NT2/D1 (cell line): ENCODE data around the gene MEMO1.

Experiments used
- YY1 ChIP-seq: IDR thresholded peaks from 2 replicates; pipeline ENCODE4 v1.6.1; 2011; ENCODE audit not compliant: insufficient read length, insufficient read depth
- ZNF274 ChIP-seq: IDR thresholded peaks from 2 replicates; pipeline ENCODE4 v1.6.1; 2011; ENCODE audit warnings: mild to moderate bottlenecking, low read depth, low read length

GRCh38 chr2:31932589-31932988 lies 78.2 kb downstream of the MEMO1 start:
- TF ChIP-seq ZNF274 (no peak), YY1 (no peak)
